ENCODE measurements around the gene OARD1.

The OARD1 gene

GRCh38 chr6:41033776-41034175 lies 38.4 kb downstream of the OARD1 start:
- in situ Hi-C loops (cut with HindIII; ENCODE audit: low sequenced_read_pairs), result no loop called here
- H3K4me3 ChIP-seq (ENCODE audit: low read depth, low read length), result no peak overlapping the region
- TF ChIP-seq CTCF (IDR thresholded peaks at IDR 0.05; ENCODE audit: low read depth, low read length), result no peak
- no peak for DNase-seq (ENCODE audit: low read depth, low spot score)

GRCh38 chr6:41032830-41033229 lies 39.3 kb downstream of the OARD1 start:
- in situ Hi-C loops (cut with HindIII; ENCODE audit: low sequenced_read_pairs), result no loop called here
- H3K4me3 ChIP-seq (ENCODE audit: low read depth, low read length), result no peak overlapping the region
- DNase-seq (ENCODE audit: low read depth, low spot score), result no peak
- no peak for TF ChIP-seq CTCF (IDR thresholded peaks at IDR 0.05; ENCODE audit: low read depth, low read length)

GRCh38 chr6:41028561-41029412 lies 43.4 kb downstream of the OARD1 start:
- no peak for TF ChIP-seq CTCF (IDR thresholded peaks at IDR 0.05; ENCODE audit: low read depth, low read length)
- peak overlapping the region; percentile 40 for H3K4me3 ChIP-seq (ENCODE audit: low read depth, low read length)
- in situ Hi-C loops (cut with HindIII; ENCODE audit: low sequenced_read_pairs), result no loop called here
- DNase-seq (ENCODE audit: low read depth, low spot score), result peak; percentile 7

GRCh38 chr6:41027799-41028560 lies 44.2 kb downstream of the OARD1 start:
- in situ Hi-C loops (cut with HindIII; ENCODE audit: low sequenced_read_pairs), result no loop called here
- TF ChIP-seq CTCF (IDR thresholded peaks at IDR 0.05; ENCODE audit: low read depth, low read length), result peak; percentile 90
- peak; percentile 69 for DNase-seq (ENCODE audit: low read depth, low spot score)
- peak overlapping the region; percentile 40 for H3K4me3 ChIP-seq (ENCODE audit: low read depth, low read length)

- peak overlapping the region; percentile 40 for H3K4me3 ChIP-seq (ENCODE audit: low read depth, low read length)
Measured at GRCh38 chr6:41027241-41027640, 44.9 kb downstream of the OARD1 start.

More at GRCh38 chr6:41027241-41027640, 44.9 kb downstream of the OARD1 start:
- TF ChIP-seq CTCF (IDR thresholded peaks at IDR 0.05; ENCODE audit: low read depth, low read length), result no peak
- in situ Hi-C loops (cut with HindIII; ENCODE audit: low sequenced_read_pairs), result no loop called here
- DNase-seq (ENCODE audit: low read depth, low spot score), result no peak

Measured in astrocyte of the spinal cord (primary cell).